NCI-H510A treated with DMSO at 0.1 percent for 48 hours (cell line): Measurements from ENCODE around the gene MT1HL1.
"Not testable (repeated sequence)": the region's sequence is repeated elsewhere in the genome, so short reads cannot be mapped to it uniquely, and the experiment has no call there.

Experiments
- DNase-seq: peaks from one replicate; lab custom pipeline; 2025; lab: John Stamatoyannopoulos, UW

The MT1HL1 gene

DNA sequence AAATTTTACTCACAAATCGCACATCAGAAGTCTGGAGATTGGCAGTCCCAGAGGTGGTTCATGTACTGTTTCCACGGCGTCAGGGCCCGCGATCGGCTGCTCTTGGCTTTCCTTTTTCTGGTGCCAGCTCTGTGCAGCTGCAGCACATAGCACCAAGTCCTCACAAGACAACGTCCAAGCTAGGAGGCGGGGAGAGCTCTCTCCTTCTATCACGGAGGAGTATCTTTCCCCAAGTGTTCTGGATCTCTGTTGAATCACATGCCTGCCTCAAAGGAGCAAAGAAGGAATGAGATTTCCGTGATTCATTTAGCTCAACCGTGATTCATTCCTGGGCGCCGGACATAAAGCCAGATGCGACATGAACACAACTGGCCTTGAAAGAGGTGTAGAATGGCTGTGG is 25.5 kb downstream of the MT1HL1 start:
- no peak for DNase-seq

DNA sequence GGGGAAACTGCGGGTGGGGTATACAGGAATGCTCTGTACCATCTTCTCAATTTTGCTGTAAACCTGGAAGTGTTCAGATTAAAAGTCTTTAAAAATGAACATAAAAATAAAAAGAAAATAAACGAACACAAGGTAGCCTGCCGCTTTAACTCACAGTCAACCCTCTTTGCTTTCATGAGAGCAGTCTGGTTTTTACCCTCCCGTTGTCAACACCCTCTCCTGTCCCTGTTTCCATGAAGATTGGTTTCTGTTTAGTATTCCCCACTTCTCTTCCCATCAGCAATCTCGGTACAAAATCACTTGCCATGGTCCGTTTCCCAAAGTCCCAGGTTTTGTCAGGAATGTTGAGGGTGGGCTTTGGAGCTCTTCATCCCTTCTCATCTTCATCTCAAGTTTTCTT is 28.8 kb downstream of the MT1HL1 start:
- no peak for DNase-seq

DNA sequence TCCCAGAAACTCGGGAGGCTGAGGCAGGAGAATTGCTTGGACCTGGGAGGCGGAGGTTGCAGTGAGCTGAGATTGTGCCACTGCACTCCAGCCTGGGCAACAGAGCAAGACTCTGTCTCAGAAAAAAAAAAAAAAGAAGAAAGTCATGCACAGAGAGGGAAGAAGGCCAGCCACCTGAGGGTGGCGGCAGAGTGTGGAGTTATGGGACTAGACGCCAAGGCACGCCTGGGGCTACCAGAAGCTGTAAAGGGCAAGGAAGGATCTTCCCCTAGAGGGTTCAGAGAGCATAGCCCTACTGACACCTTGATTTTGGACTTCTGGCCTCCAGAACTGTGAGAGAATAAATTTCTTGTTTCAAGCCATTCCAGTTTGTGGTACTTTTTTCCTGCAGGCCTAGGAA is 30.2 kb downstream of the MT1HL1 start:
- not testable (repeated sequence) for DNase-seq

DNA sequence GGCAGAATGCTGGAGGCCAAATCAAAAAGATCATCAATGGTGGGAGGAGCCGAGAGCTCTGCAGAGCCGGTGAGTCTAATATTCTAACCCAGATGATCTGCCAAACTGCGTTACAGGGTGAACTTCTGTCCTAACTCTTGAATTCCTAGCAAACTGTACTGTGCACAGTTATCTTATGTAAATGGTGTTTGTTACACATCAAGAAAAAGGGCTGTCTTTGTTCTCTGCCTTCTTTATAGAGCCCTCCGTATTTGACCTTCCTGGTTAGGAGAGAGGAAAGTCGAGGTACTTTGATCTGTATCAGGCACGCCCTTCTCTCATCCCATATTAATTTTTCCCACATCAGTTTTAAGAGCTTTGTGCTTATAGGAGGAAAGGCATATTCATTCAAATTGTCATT is 37.6 kb downstream of the MT1HL1 start:
- no peak for DNase-seq

DNA sequence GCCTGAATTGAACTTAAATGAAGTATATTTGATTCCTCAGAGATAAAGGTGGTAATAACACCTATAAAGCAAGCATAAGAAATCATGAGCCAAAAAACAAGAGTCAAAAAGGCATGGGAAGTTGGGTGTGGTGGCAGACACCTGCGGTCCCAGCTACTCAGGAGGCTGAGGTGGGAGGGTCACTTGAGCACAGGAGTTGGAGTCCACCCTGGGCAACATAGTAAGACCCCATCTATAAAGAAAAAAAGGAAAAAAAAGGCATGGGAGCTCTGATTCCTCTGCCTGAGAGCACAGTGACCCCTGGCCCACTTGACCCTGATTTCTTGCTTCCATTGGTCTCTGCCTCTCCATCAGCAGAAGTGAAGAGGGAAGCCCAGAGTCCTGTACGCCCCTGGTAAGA is 40.3 kb downstream of the MT1HL1 start:
- DNase-seq, result no peak

DNA sequence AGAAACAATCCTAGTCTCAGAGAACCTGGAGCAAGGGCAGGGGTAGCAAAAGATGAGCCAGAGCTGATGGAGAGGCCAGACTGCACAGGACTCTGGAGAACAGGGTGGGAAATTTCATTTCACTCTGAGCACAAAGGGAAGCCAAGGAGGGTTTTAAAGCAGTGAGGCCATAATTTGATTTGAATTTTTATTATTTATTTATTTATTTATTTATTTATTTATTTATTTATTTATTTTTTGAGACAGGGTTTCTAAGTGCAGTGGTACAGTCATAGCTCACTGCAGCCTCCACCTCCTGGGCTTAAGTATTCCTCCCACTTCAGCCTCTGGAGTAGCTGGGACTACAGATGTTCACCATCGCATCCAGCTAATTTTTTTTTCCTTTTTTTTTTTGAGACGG is 45.1 kb downstream of the MT1HL1 start:
- no peak for DNase-seq

DNA sequence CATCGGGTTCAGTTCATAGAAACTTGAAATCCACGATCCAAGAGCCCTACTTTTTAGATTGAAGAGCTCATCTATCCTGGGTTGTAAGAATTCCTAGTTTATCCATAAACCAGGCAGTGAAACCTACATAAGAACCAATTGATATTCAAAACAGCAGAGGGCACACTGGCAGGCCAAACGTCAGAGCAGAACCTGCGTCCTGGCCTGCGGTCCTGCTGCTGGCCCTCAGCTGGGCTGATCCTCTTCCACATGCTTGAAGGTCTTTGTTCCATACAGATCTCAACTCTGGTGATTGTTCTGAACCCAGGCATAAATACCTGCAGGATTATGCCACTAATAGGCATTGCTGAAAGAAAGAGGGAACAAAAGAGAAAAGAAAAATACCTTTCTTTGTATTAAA is 47.0 kb downstream of the MT1HL1 start:
- DNase-seq, result no peak
